ENCODE results near the gene ZNF785.
"Not testable (repeated sequence)": the region's sequence is repeated elsewhere in the genome, so short reads cannot be mapped to it uniquely, and the experiment has no call there.

ZNF785 gene

GRCh38 chr16:30565526-30565925 is 20.0 kb downstream of the ZNF785 start:
- no peak for DNase-seq

DNA sequence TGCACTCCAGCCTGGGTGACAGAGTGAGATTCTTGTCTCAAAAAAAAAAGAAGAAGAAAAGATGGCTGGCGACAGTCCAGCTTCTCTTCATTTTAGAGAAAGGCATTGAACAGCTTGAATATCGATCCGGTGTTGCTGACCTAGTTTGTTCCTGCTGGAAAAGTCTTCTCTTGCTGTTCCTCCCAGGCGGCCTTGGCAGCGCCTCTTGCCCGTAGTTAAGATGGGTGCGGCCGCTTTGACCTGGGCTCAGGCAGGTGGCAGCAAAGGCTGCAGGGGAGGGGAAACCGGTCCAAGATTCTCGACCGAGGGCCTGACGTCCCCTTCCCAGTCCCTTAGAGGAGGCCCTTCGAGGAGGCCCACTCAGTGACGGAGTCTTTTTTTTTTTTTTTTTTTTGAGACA is 23.5 kb downstream of the ZNF785 start:
- DNase-seq, result no peak

- no peak for DNase-seq
These were observed 24.2 kb downstream of the ZNF785 start for GRCh38 chr16:30561089-30561816.

GRCh38 chr16:30559690-30560089 is 25.8 kb downstream of the ZNF785 start:
- DNase-seq, result no peak

- no peak for DNase-seq
These were observed 26.6 kb downstream of the ZNF785 start for GRCh38 chr16:30558789-30559377.

GRCh38 chr16:30557957-30558788 is 27.3 kb downstream of the ZNF785 start, which contains the start of gene ZNF764:
Gene ZNF764, minus strand, starts transcription at chr16:30558374. Its CDS starts 192 bp downstream, at chr16:30558182.
- DNase-seq, result peak; percentile 99

- DNase-seq, result no peak
These were observed 27.9 kb downstream of the ZNF785 start for GRCh38 chr16:30557707-30557956.

- no peak for DNase-seq
These were observed 29.4 kb downstream of the ZNF785 start for GRCh38 chr16:30556125-30556473.

- no peak for DNase-seq
These were observed 30.0 kb downstream of the ZNF785 start for GRCh38 chr16:30555315-30556124.

DNA sequence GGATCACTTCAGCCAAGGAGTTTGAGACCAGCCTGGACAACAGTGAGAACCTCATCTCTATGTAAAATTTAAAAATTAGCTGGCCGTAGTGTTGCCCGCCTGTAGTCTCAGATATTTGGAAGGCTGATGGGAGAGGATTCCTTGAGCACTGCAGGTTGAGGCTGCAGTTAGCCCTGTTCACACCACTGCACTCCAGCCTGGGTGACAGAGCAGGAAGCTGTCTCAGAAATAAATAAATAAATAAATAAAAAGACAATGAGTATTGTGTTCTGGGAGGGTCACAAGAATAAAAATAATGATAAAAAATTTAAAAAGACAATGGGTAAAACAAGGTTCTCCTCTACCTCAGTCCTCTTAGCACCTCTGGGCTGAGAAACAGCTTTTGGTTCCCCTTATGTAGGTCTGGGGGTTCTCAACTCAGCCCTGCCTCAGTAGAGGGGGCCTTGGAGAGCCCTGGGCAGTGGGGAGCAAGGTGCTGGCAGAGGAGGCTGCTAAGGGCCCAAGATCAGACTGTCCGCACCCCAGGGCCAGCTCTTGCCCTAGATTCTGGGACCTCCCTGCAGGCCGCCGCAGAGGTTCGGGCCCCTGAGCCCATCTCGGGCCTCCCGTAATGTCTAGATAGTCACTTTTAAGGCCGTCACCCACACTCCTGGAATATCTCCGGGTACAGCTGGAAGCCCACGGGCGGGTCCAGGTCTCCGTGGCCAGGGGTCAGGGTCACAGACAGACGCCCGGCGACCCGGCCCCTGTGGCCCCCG is 30.8 kb downstream of the ZNF785 start:
- no peak for DNase-seq

GRCh38 chr16:30553393-30553899 is 32.1 kb downstream of the ZNF785 start:
- no peak for DNase-seq

DNA sequence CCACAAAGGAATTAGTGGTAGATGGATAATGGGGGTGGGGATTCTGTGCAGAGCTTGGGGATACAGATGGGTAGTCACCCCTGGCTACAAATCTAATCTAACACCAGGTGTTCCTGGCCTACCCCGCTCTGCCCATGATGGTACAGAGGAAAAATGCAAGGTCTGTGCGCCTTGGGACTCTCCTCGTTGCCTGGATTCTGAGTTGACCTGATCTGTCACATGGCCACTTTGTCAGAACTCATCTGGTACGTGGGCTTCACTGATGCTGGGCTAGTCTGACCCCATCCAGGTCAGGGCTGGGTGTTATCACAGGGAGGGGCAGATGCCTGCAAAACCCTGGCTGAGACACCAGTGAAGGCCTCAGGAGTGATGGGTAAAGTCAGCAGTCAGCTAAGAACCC is 32.5 kb downstream of the ZNF785 start:
- DNase-seq, result no peak

DNA sequence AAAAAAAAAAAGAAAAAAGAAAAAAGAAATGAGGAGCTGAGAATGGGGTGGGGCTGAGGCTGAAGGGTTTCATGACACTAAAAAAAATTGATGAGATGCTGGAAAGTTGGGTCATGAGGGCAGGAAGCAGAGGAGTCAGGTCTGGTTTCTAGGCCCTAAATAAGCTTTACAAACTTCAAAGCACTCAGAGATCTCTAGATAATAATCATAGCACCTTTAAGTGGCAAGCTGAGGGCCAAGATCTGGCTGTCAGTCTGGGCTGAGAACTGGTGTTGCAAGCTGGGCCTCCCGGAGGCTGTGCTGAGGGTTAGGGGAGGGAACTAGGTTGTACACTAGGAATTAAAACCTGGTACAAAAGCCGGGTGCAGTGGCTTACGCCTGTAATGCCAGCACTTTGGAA is 33.7 kb downstream of the ZNF785 start:
- DNase-seq, result no peak

- DNase-seq, result no peak
These were observed 36.9 kb downstream of the ZNF785 start for GRCh38 chr16:30548416-30549253.

DNA sequence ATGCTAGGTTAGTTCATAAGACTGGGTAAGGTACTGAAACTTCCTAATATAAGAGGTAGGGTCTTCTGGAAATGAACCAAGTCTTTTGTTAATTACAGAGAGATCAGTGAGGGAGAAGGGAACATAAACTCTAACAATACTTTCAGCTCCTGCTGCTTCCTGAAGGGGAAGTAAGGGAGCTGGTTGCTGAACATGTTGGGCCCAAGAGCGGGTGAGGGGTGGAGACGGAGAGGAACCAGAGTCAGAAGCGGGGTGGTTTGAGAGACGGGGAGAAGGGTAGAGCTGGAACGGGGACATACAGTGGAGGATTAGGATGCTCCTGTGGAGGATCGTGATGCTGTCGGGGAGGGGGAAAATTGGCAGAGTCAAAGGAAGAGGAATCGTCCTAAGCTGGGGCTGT is 39.4 kb downstream of the ZNF785 start:
- DNase-seq, result no peak

- no peak for DNase-seq
These were observed 42.4 kb downstream of the ZNF785 start for GRCh38 chr16:30543067-30543466.

GRCh38 chr16:30541502-30542329 is 43.8 kb downstream of the ZNF785 start:
- DNase-seq, result peak; percentile 76

GRCh38 chr16:30540916-30541464 is 44.5 kb downstream of the ZNF785 start:
- not testable (repeated sequence) for DNase-seq

DNA sequence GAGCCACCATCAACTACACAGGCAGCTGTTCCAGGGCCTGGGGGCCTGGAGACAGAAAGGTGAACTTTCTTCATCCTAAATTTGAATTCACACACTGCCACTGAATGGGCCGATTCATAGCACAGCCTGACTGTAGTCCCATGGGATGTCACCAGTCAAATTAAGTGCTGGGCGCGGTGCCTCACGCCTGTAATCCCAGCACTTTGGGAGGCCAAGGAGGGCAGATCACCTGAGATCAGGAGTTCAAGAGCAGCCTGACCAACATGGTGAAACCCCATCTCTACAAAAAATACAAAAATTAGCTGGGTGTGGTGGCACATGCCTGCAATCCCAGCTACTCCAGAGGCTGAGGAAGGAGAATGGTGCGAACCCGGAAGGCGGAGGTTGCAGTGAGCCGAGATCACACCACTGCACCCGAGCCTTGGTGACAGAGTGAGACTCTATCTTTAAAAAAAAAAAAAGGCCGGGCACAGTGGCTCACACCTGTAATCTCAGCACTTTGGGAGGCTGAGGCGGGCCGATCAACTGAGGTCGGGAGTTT is 45.4 kb downstream of the ZNF785 start:
- DNase-seq, result not testable (repeated sequence)
